IMR-90 (cell line): ENCODE results near the gene SH3RF3. TPM values are rescaled to one million over a fixed set of nuclear protein-coding genes. Genes with fewer than 3 reads are reported as not detected.

ENCODE experiments used
- ATAC-seq: fragments of 200-7000 bp; cut with Tn5 transposase; 2 replicates; pipeline ENCODE4 v1.9.1; 2020; ENCODE audit warnings: low read depth, mild to moderate bottlenecking, moderate library complexity
- BruUV-seq: library from RNA; stranded (reverse); fragments of 400-500 nt; replicated peaks from 2 replicates; lab custom pipeline; 2021; lab: Mats Ljungman, UMichigan
- CTCF ChIA-PET: fragments of 300-600 bp; formaldehyde crosslinking; extraction: SDS; loops from one replicate; lab custom pipeline; 2021; ENCODE audit warnings: antibody characterized with exemption; lab: Yijun Ruan, JAX
- POLR2A ChIA-PET: fragments of 300-600 bp; sonication (Branson Sonifier 250); formaldehyde crosslinking; loops from one replicate; lab custom pipeline; 2022; ENCODE audit warnings: antibody characterized with exemption; ENCODE audit not compliant: unreplicated experiment; lab: Charles Lee
- DNase-seq: peaks from one replicate; pipeline ENCODE4 v3.0.0; 2013
- H2AFZ ChIP-seq: replicated peaks from 2 replicates; pipeline ENCODE3; 2013; ENCODE audit warnings: low read length, mild to moderate bottlenecking; ENCODE audit not compliant: poor library complexity
- H2AK5ac ChIP-seq: 2 replicates; pipeline ENCODE4 v1.6.1; 2013; ENCODE audit warnings: low read depth, low read length, inconsistent platforms
- H2AK9ac ChIP-seq: replicated peaks from 2 replicates; pipeline ENCODE3; 2013; ENCODE audit warnings: mild to moderate bottlenecking, low read depth, low read length, moderate library complexity; ENCODE audit not compliant: poor library complexity
- H2BK120ac ChIP-seq: 2 replicates; pipeline ENCODE4 v1.6.1; 2013; ENCODE audit warnings: low read depth, low read length, inconsistent platforms
- H2BK15ac ChIP-seq: 3 replicates; pipeline ENCODE4 v1.6.1; 2013; ENCODE audit warnings: low read depth, low read length, inconsistent platforms
- H2BK20ac ChIP-seq: 2 replicates; pipeline ENCODE4 v1.6.1; 2013; ENCODE audit warnings: low read depth, mild to moderate bottlenecking, inconsistent platforms, low read length, moderate library complexity
- H2BK5ac ChIP-seq: 2 replicates; pipeline ENCODE4 v1.6.1; 2013; ENCODE audit warnings: mild to moderate bottlenecking, low read depth, low read length, inconsistent platforms; ENCODE audit not compliant: poor library complexity, severe bottlenecking
- H3K14ac ChIP-seq: replicated peaks from 2 replicates; pipeline ENCODE4 v1.6.1; 2013; ENCODE audit warnings: low read depth, low read length, inconsistent platforms
- H3K18ac ChIP-seq: 2 replicates; pipeline ENCODE4 v1.6.1; 2013; ENCODE audit warnings: low read depth, low read length, control low read depth
- H3K23ac ChIP-seq: 2 replicates; pipeline ENCODE4 v1.6.1; 2013; ENCODE audit warnings: low read depth, low read length, inconsistent platforms
- H3K27ac ChIP-seq: 2 replicates; pipeline ENCODE4 v1.5.1; 2013; ENCODE audit warnings: mild to moderate bottlenecking, control low read depth, low read length; ENCODE audit not compliant: insufficient read depth
- H3K27me3 ChIP-seq: 2 replicates; pipeline ENCODE4 v1.6.1; 2013; ENCODE audit warnings: low read length; ENCODE audit not compliant: control insufficient read depth, insufficient read depth
- H3K36me3 ChIP-seq: 2 replicates; pipeline ENCODE4 v1.6.1; 2013; ENCODE audit warnings: low read length, mixed read lengths; ENCODE audit not compliant: control insufficient read depth, insufficient read depth
- H3K4ac ChIP-seq: 2 replicates; pipeline ENCODE4 v1.6.1; 2013; ENCODE audit warnings: low read depth, low read length, inconsistent platforms
- H3K4me1 ChIP-seq: 2 replicates; pipeline ENCODE4 v1.6.1; 2013; ENCODE audit warnings: low read length, mixed read lengths; ENCODE audit not compliant: control insufficient read depth, insufficient read depth
- H3K4me2 ChIP-seq: 2 replicates; pipeline ENCODE4 v1.6.1; 2013; ENCODE audit warnings: low read depth, mild to moderate bottlenecking, control low read depth, low read length, moderate library complexity
- H3K4me3 ChIP-seq: 2 replicates; pipeline ENCODE4 v1.5.1; 2013; ENCODE audit warnings: low read depth, mild to moderate bottlenecking, control low read depth, low read length, moderate library complexity; ENCODE audit not compliant: insufficient read depth
- H3K56ac ChIP-seq: 2 replicates; pipeline ENCODE4 v1.6.1; 2013; ENCODE audit warnings: low read length, inconsistent platforms; ENCODE audit not compliant: insufficient read depth; ENCODE audit errors: extremely low read depth
- H3K79me1 ChIP-seq, 2 experiments: 2 replicates each; pipeline ENCODE4 v1.6.1; 2013; ENCODE audit warnings: low read length in 2 of 2, inconsistent platforms in 1 of 2, low read depth in 1 of 2
- H3K9ac ChIP-seq: 2 replicates; pipeline ENCODE4 v1.6.1; 2013; ENCODE audit warnings: low read depth, low read length, control low read depth
- H3K9me1 ChIP-seq: 2 replicates; pipeline ENCODE4 v1.6.1; 2013; ENCODE audit warnings: low read length, inconsistent platforms; ENCODE audit not compliant: insufficient read depth
- H3K9me3 ChIP-seq: 2 replicates; pipeline ENCODE4 v1.6.1; 2013; ENCODE audit warnings: low read length; ENCODE audit not compliant: control insufficient read depth, insufficient read depth
- H4K20me1 ChIP-seq: 2 replicates; pipeline ENCODE4 v1.6.1; 2013; ENCODE audit warnings: low read length, inconsistent platforms; ENCODE audit not compliant: insufficient read depth
- H4K5ac ChIP-seq: 2 replicates; pipeline ENCODE4 v1.6.1; 2013; ENCODE audit warnings: mild to moderate bottlenecking, low read depth, low read length, control low read depth
- H4K8ac ChIP-seq, 2 experiments: 2 replicates each; pipeline ENCODE4 v1.6.1; 2013; ENCODE audit warnings: low read depth in 2 of 2, low read length in 2 of 2, control low read depth in 1 of 2, inconsistent platforms in 1 of 2
- H4K91ac ChIP-seq: 2 replicates; pipeline ENCODE4 v1.6.1; 2013; ENCODE audit warnings: low read depth, low read length, inconsistent platforms; ENCODE audit not compliant: insufficient read depth
- SMC3 ChIP-seq: fragments of 150-350 bp; IDR thresholded peaks from 2 replicates; pipeline ENCODE4 v1.6.1; 2016; ENCODE audit warnings: low read depth, mild to moderate bottlenecking, antibody characterized with exemption, low read length, moderate library complexity
- whole genome bisulfite sequencing, 2 experiments: methylation state at CpG; one replicate each; pipeline versions ENCODE4 v1.1.5 to v1.1.7; 2013; ENCODE audit warnings: missing lambda C conversion rate in 2 of 2; ENCODE audit not compliant: insufficient read length in 1 of 2; ENCODE audit errors: extremely low coverage in 2 of 2; 5-methylcytosine and 5-hydroxymethylcytosine counted together
- dilution Hi-C: fragments of 300-500 bp; cut with HindIII; formaldehyde crosslinking; loops from one replicate; pipeline ENCODE4 v1.14.3; 2018; ENCODE audit warnings: low sequenced_read_pairs; ENCODE audit not compliant: unreplicated experiment
- in situ Hi-C: fragments of 300-500 bp; cut with MboI; formaldehyde crosslinking; loops from 3 replicates; pipeline ENCODE4 v1.14.3; 2019; ENCODE audit warnings: low sequenced_read_pairs, inconsistent platforms, mixed read lengths
- intact Hi-C: fragments of 100-400 bp; cut with micrococcal nuclease; formaldehyde crosslinking; loops from 2 replicates; pipeline ENCODE4 v1.10.0; 2022
- polyA plus RNA-seq, 3 experiments: library from polyadenylated mRNA; depleted of rRNA; stranded (reverse); fragments of >200 nt; gene quantifications; 2 replicates each; pipeline ENCODE4 v1.2.3, GENCODE V29; 2012; ENCODE audit warnings: low replicate concordance in 1 of 3
- total RNA-seq: library from RNA; depleted of rRNA; stranded (reverse); fragments of >200 nt; gene quantifications from 2 replicates; pipeline ENCODE4 v1.2.3, GENCODE V29; 2012
- TF ChIP-seq, protein P1 (sequence below): conservative IDR thresholded peaks from 2 replicates; pipeline ENCODE4 v1.5.1; 2012; ENCODE audit warnings: mild to moderate bottlenecking, low read depth, low read length, improper control_type of control experiment

The SH3RF3 gene
- total and polyA plus RNA-seq, 2 of the 4 experiments (the other 2 are of a cell fraction), result 3.4 to 5.3 TPM

DNA sequence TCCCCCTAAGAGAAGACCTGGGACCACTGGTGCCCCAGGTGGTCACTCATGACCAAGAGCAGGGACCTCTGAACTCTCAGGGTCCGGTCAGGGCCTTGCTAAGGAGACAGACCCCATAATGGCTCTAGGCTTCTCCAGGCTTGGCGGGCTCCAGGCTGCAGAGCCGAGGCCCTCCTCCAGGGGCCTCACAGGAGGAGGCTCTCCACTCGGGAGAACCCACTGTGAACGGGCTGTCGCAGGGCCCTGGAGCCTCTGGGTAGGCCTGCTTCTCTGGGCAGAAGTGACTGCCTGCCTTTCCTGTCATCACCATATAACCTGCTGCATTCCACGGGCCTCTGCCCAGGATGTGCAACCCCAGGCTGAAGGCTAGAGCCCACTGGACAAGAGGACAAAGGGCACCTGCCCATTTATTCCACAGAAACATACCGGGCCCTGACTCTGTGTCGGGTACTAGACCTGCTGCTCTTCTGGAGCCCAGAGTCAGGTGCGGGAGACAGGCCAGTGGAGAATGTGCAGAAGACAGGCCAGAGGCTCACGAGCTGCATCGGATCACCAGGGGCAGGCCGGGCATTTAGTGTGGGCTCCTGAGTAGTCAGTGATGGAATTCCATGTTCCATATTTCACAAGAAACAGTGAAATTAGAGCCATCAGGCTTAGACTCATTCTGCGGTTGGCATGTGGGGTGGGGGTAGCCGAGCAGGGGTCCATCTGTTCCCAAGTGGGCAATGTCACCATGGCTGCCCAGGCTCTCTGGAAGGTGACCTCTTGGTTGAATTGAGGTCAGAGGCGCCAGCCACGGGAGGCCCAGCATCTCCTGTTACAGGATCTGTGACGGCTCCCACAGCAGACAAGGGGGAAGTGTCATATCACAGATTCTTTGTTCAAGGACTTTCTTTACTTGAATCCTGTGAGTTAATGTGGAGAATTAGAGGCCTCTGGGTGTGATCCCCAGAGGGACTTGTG, 220.8 kb downstream of the SH3RF3 start:
- H3K4me2 ChIP-seq, result no peak overlapping the region
- no peak overlapping the region for H3K56ac ChIP-seq
- H2AFZ ChIP-seq, result no peak overlapping the region
- H3K36me3 ChIP-seq, result peaks cover 4% of the 10 kb centered on the region; the same call in 1 of the 2 replicates
- H3K14ac ChIP-seq, result no peak overlapping the region
- H3K27me3 ChIP-seq, result no peaks in the 10 kb centered on the region
- peaks cover 20% of the 10 kb centered on the region for H3K9me1 ChIP-seq
- peaks cover 25% of the 10 kb centered on the region for H3K4me1 ChIP-seq
- H4K91ac ChIP-seq, result no peak overlapping the region
- dilution Hi-C loops (no loop called here), in situ Hi-C loops (loop anchor here (25.0 kb wide), 1 partner anchor 212 kb away; the partner anchor contains the start of gene SH3RF3), intact Hi-C loops (no loop called here)
- DNase-seq, result no peak
- no peak overlapping the region for H3K4me3 ChIP-seq
- peak overlapping the region; percentile 75; the same call in 1 of the 2 replicates for H2AK5ac ChIP-seq
- TF ChIP-seq, protein P1, sequence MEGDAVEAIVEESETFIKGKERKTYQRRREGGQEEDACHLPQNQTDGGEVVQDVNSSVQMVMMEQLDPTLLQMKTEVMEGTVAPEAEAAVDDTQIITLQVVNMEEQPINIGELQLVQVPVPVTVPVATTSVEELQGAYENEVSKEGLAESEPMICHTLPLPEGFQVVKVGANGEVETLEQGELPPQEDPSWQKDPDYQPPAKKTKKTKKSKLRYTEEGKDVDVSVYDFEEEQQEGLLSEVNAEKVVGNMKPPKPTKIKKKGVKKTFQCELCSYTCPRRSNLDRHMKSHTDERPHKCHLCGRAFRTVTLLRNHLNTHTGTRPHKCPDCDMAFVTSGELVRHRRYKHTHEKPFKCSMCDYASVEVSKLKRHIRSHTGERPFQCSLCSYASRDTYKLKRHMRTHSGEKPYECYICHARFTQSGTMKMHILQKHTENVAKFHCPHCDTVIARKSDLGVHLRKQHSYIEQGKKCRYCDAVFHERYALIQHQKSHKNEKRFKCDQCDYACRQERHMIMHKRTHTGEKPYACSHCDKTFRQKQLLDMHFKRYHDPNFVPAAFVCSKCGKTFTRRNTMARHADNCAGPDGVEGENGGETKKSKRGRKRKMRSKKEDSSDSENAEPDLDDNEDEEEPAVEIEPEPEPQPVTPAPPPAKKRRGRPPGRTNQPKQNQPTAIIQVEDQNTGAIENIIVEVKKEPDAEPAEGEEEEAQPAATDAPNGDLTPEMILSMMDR, result 0 out of 2 replicates have a peak, but pooled peaks have one; percentile 5
- no peak for TF ChIP-seq SMC3
- ChIA-PET CTCF (interaction anchor here (1.4 kb wide), 1 partner anchor 17 kb away, joined by 5 read pairs; no protein-coding TSS in a partner anchor), POLR2A (no interaction called here)
- H4K8ac ChIP-seq, result no peak overlapping the region; a peak in 1 of 4 replicates
- no peak overlapping the region for H2BK20ac ChIP-seq
- no peak overlapping the region for H3K9ac ChIP-seq
- H2BK5ac ChIP-seq, result peak overlapping the region; percentile 18
- H3K4ac ChIP-seq, result peak overlapping the region; percentile 28
- 92% methylated on average over 2 of the region's 18 CpGs; no CpG with 5 or more reads in 1 of the 2 experiments for WGBS, 2 experiments
- H4K5ac ChIP-seq, result no peak overlapping the region
- H2BK15ac ChIP-seq, result peak overlapping the region; percentile 28; the same call in 1 of the 3 replicates
- peak overlapping the region; percentile 44; the same call in 1 of the 2 replicates for H2BK120ac ChIP-seq
- H2AK9ac ChIP-seq, result no peak overlapping the region
- no TSS peak for BruUV-seq
- ATAC-seq, result no peak
- no peak overlapping the region for H3K23ac ChIP-seq
- no peaks in the 10 kb centered on the region for H3K9me3 ChIP-seq
- H4K20me1 ChIP-seq, result peaks cover 48% of the 10 kb centered on the region
- H3K27ac ChIP-seq, result no peak overlapping the region
- no peak overlapping the region for H3K18ac ChIP-seq
- peaks cover 22 to 94% of the 10 kb centered on the region in 2 experiments for H3K79me1 ChIP-seq
